ENCODE data around the gene NMRK1. TPM values are rescaled to one million over a fixed set of nuclear protein-coding genes. Genes with fewer than 3 reads are reported as not detected.

The NMRK1 gene
- total RNA-seq, 4 donors from 2014 or later: 20.8 to 53.8 (median 28.1) TPM

DNA sequence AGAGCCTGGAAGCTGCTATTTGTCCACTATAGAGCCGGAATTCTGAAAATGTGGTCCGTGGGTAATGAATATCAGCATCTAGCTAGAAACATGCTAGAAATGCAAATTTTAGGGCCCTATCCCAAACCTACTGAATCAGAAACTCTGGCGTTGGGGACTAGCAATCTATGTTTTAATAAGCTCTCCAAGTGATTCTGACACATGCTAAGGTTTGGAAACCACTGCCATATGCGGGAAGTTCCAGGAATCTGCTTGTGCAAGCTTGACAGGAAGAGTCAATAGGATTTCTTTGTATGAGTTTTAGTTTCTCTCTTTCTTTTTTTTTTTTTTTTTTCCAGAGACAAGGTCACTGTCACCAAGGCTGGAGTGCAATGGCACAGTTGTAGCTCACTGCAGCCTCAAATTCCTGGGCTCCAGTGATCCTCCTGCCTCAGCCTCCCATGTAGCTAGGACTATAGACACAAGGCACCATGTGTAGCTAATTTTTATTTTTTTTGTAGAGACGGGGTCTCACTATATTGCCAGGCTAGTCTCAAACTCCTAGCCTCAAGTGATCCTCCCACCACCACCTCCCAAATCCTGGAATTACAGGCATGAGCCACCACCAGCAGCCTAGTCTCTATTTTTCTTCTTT is 33.5 kb downstream of the NMRK1 start:
- TF ChIP-seq, protein P1, sequence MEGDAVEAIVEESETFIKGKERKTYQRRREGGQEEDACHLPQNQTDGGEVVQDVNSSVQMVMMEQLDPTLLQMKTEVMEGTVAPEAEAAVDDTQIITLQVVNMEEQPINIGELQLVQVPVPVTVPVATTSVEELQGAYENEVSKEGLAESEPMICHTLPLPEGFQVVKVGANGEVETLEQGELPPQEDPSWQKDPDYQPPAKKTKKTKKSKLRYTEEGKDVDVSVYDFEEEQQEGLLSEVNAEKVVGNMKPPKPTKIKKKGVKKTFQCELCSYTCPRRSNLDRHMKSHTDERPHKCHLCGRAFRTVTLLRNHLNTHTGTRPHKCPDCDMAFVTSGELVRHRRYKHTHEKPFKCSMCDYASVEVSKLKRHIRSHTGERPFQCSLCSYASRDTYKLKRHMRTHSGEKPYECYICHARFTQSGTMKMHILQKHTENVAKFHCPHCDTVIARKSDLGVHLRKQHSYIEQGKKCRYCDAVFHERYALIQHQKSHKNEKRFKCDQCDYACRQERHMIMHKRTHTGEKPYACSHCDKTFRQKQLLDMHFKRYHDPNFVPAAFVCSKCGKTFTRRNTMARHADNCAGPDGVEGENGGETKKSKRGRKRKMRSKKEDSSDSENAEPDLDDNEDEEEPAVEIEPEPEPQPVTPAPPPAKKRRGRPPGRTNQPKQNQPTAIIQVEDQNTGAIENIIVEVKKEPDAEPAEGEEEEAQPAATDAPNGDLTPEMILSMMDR (IDR thresholded peaks at IDR 0.05): no peak
- TF ChIP-seq POLR2A (IDR thresholded peaks at IDR 0.05): no peak
- 86 to 90% methylated on average over 5 of the region's 5 CpGs for WGBS, 2 donors
- intact Hi-C loops (cut with DNase I): no loop called here

DNA sequence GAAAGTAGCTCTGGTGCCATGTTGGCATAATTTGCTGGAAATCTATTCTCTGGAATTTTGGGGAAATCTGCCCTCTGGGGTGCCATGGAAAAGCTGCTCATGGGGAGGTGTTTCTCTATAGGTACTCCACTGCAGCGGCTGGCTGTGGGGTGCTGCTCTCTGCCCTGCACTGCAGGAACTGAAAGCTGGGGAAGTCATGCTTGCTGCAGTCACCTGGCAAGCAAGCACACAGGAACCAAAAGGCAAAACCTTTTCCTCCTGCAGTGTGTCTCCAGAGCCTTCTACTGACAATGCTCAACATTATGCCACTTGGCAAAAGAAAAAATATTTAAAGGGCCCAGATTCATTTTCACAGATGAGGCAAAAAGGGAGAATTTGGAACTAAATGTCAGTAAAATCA is 34.1 kb downstream of the NMRK1 start:
- intact Hi-C loops (cut with DNase I): no loop called here
- no peak for DNase-seq
- WGBS, 2 donors: 70 to 100% methylated on average over 1 of the region's 1 CpG

More for the DNA sequence above, 33.5 kb downstream of the NMRK1 start:
- Histone ChIP-seq H3K4me1 (no peaks in the 10 kb centered on the region), H3K9me3 (no peaks in the 10 kb centered on the region), H3K27me3 (no peaks in the 10 kb centered on the region), H3K4me3 (replicated peaks in 1 of 3) (no peak overlapping the region), H3K36me3 (no peaks in the 10 kb centered on the region), H3K27ac (no peak overlapping the region)
- DNase-seq: no peak

DNA sequence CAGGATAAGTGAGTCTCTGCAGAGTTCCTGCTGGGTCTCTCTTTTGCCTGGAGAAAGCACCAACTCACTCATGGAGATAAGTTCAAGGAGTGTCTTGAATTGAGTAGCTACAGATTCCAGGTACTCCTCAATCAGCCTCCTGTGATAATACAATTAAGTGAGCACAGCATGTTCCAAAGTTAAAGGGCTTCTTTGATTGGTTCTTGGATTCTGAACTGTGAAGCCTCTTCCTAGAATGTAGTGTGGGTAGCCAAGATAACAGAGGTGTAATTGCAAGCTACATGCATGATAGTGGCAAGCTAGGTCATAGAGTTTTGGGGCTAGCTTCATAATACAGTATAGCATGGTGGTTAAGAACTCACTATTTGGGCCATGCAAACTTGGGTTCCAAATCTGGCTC is 36.7 kb downstream of the NMRK1 start:
- no peaks in the 10 kb centered on the region for H3K36me3 ChIP-seq
- TF ChIP-seq, protein P1 (IDR thresholded peaks at IDR 0.05): no peak
- no peak for TF ChIP-seq POLR2A (IDR thresholded peaks at IDR 0.05)
- H3K4me1 ChIP-seq: no peaks in the 10 kb centered on the region
- no peak overlapping the region for H3K4me3 ChIP-seq (replicated peaks in 1 of 3)
- no peaks in the 10 kb centered on the region for H3K9me3 ChIP-seq
- intact Hi-C loops (cut with DNase I): no loop called here
- H3K27ac ChIP-seq: no peak overlapping the region
- no peak for DNase-seq
- H3K27me3 ChIP-seq: no peaks in the 10 kb centered on the region

More for the DNA sequence above, 34.1 kb downstream of the NMRK1 start:
- H3K27me3 ChIP-seq: no peaks in the 10 kb centered on the region
- no peaks in the 10 kb centered on the region for H3K4me1 ChIP-seq
- H3K36me3 ChIP-seq: no peaks in the 10 kb centered on the region
- H3K27ac ChIP-seq: no peak overlapping the region
- no peak for TF ChIP-seq POLR2A (IDR thresholded peaks at IDR 0.05)
- TF ChIP-seq, protein P1 (IDR thresholded peaks at IDR 0.05): no peak
- no peak overlapping the region for H3K4me3 ChIP-seq (replicated peaks in 1 of 3)
- H3K9me3 ChIP-seq: no peaks in the 10 kb centered on the region

DNA sequence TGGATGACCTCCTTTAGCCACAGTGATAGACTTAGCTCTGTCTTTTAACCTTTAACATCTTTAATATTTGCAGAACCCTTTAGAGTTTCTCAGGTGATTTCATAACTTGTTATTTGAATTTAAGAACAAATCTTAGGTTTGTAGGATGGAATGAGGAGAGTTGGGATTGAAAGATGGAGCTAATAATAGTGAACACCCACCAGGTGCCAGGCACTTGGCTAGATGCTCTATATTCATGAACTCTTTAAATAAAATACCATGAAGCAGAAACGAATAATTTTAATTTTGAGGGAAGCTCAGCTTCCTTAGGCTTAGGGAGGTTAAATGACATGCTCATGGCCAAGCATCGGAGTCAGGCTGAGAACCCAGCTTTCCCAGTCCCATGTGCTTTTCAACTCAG is 40.4 kb downstream of the NMRK1 start:
- no peak overlapping the region for H3K4me3 ChIP-seq (replicated peaks in 1 of 3)
- no peak for DNase-seq
- no peak for TF ChIP-seq POLR2A (IDR thresholded peaks at IDR 0.05)
- TF ChIP-seq, protein P1 (IDR thresholded peaks at IDR 0.05): no peak
- H3K36me3 ChIP-seq: no peaks in the 10 kb centered on the region
- intact Hi-C loops (cut with DNase I): no loop called here
- H3K27me3 ChIP-seq: no peaks in the 10 kb centered on the region
- H3K27ac ChIP-seq: no peak overlapping the region
- 48 to 50% methylated on average over 2 of the region's 2 CpGs for WGBS, 2 donors
- H3K4me1 ChIP-seq: no peaks in the 10 kb centered on the region
- H3K9me3 ChIP-seq: no peaks in the 10 kb centered on the region

DNA sequence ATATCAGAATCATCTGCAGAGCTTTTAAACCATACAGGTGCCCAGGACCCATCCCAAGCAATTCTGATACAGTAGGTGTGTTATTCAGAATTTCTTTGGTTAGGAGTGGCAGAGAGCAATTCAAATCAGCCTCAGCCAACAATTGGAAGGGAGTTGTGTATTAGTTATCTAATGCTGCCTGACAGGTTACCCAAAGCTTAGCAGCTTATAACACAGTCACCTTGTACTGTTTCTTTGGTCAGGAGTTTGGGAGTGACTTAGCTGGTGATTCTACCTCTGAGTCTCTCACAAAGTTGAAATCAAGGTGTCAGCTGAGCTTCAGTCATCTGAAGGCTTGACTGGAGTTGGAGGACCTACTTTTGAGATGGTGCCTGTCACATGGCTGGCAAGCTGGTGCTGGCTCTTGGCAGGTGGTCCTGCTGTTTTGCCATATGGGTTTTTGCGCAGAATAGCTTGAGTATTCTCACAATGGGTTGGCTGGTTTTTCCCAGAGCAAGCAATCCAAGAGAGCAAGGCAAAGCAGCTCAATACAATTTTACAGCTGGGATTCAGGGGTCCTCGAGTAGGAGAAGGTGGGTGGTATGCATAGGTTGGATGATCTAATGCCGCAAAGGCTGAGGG is 41.1 kb downstream of the NMRK1 start:
- intact Hi-C loops (cut with DNase I): no loop called here
- Histone ChIP-seq H3K27ac (no peak overlapping the region), H3K4me3 (replicated peaks in 1 of 3) (no peak overlapping the region), H3K4me1 (no peaks in the 10 kb centered on the region), H3K9me3 (no peaks in the 10 kb centered on the region), H3K36me3 (no peaks in the 10 kb centered on the region), H3K27me3 (no peaks in the 10 kb centered on the region)
- WGBS, 2 donors: 91 to 92% methylated on average over 3 of the region's 3 CpGs
- DNase-seq: no peak
- TF ChIP-seq, protein P1 (IDR thresholded peaks at IDR 0.05): no peak
- TF ChIP-seq POLR2A (IDR thresholded peaks at IDR 0.05): no peak
